Measurements from ENCODE around the gene CRABP1. TPM values are rescaled to one million over a fixed set of nuclear protein-coding genes. Genes with fewer than 3 reads are reported as not detected.

Gene CRABP1
- total and polyA plus RNA-seq, 10 of the 15 experiments (the other 5 are each of a cell fraction or from before 2014, with no cell fraction given): 0.21 to 0.41 TPM; not detected in 8

- TF ChIP-seq CUX1 (IDR thresholded peaks at IDR 0.05; ENCODE audit: insufficient replicate concordance, low read depth, low read length) (no peak), BCL11A (IDR thresholded peaks at IDR 0.05; ENCODE audit: low read depth, low read length) (no peak; the same call in 1 of the 2 replicates), RAD21 (IDR thresholded peaks at IDR 0.05; ENCODE audit: insufficient read depth, low read depth, low read length) (no peak), ZNF217 (IDR thresholded peaks at IDR 0.05) (no peak), RFX5 (IDR thresholded peaks at IDR 0.05; ENCODE audit: low read depth, low read length) (peak; percentile 45; the same call in 1 of the 2 replicates), RB1 (IDR thresholded peaks at IDR 0.05; ENCODE audit: borderline replicate concordance) (no peak; the same call in 1 of the 2 replicates), ZNF687 (IDR thresholded peaks at IDR 0.05) (no peak), SPI1 (IDR thresholded peaks at IDR 0.05; ENCODE audit: borderline replicate concordance, insufficient read depth, low read depth, low read length) (peak; percentile 33; the same call in 1 of the 2 replicates), E2F8 (IDR thresholded peaks at IDR 0.05; ENCODE audit: low read depth, partially characterized antibody) (no peak), MEF2A (IDR thresholded peaks at IDR 0.05; ENCODE audit: insufficient read depth, low read depth, low read length) (no peak), RELA (IDR thresholded peaks at IDR 0.05; ENCODE audit: borderline replicate concordance, partially characterized antibody) (no peak), MLLT1 (IDR thresholded peaks at IDR 0.05) (no peak)
These were observed 40.8 kb upstream of the CRABP1 start, which contains the start of gene SKIC8 (continued) for GRCh38 chr15:78299101-78299930.

All from GM12878 (cell line).